Ovary (tissue), 9 donors: Measurements from ENCODE around the gene SH3BP1. TPM values are rescaled to one million over a fixed set of nuclear protein-coding genes. Genes with fewer than 3 reads are reported as not detected.

Source experiments
- DNase-seq, 5 donors: peaks; one replicate each; pipeline ENCODE4 v3.0.0-alpha.2; 2019 to 2020
- H3K27ac ChIP-seq, 2 donors: fragments of 200-600 bp; one replicate each; pipeline versions ENCODE4 v1.5.1 to v1.8.0; 2019 to 2022
- H3K27me3 ChIP-seq: fragments of 200-600 bp; one replicate; pipeline ENCODE4 v1.8.0; 2022
- H3K36me3 ChIP-seq: fragments of 200-600 bp; sonication (generic); one replicate; pipeline ENCODE4 v1.5.1; 2019
- H3K4me1 ChIP-seq: one replicate; pipeline ENCODE4 v1.8.1; 2013; ENCODE audit warnings: mild to moderate bottlenecking, moderate library complexity; ENCODE audit not compliant: insufficient read depth
- H3K4me3 ChIP-seq: fragments of 200-600 bp; sonication (generic); one replicate; pipeline ENCODE4 v1.5.1; 2017
- H3K9me3 ChIP-seq, 2 donors: fragments of 200-600 bp in 1 of 2; sonication (generic) in 1 of 2; one replicate each; pipeline versions ENCODE4 v1.5.1 to v1.8.1; 2013 to 2019; ENCODE audit warnings: mild to moderate bottlenecking in 1 of 2, moderate library complexity in 1 of 2
- EP300 ChIP-seq: sonication (generic); formaldehyde crosslinking; IDR thresholded peaks from one replicate; pipeline ENCODE4 v1.6.1; 2017; ENCODE audit warnings: antibody characterized with exemption
- POLR2A ChIP-seq: fragments of 450-650 bp; IDR thresholded peaks from one replicate; pipeline ENCODE4 v1.6.1; 2017; ENCODE audit warnings: antibody characterized with exemption, mild to moderate bottlenecking, moderate library complexity
- WGBS, 3 donors: extraction: QIAGEN DNeasy Blood & Tissue Kit in 1 of 3; methylation state at CpG; one replicate each; pipeline versions ENCODE4 v1.1.5 to v1.1.7; 2013 to 2017; 5-methylcytosine and 5-hydroxymethylcytosine counted together
- intact Hi-C, 4 donors: fragments of 100-400 bp; cut with DNase I; formaldehyde crosslinking; loops; one replicate each; pipeline versions ENCODE4 v1.11.0 to v1.15.1; 2022 to 2023
- polyA plus RNA-seq, 2 donors: library from polyadenylated mRNA; stranded (reverse); fragments of 200-250 nt in 1 of 2; fragments of 350-450 nt in 1 of 2; fragmentation: Illumina TruSeq in 1 of 2; extraction: RNeasy Lipid Tissue Mini Kit (QIAGEN cat#74804) in 1 of 2; gene quantifications; one replicate each; pipeline ENCODE4 v1.2.3, GENCODE V29; 2013 to 2014
- total RNA-seq, 7 donors: library from RNA; depleted of rRNA in 2 of 7; stranded (reverse); fragments of >200 nt in 2 of 7; fragmentation: NEBNext Ultra II Directional in 3 of 7; extraction: Animal tissue kit (Norgen Biotek cat#: 25700) in 3 of 7; gene quantifications; one replicate each; pipeline versions ENCODE4 v1.1.0 to v1.2.4, GENCODE V29; 2016 to 2023
- TF ChIP-seq, protein P1 (sequence below), 3 donors: fragments of 450-650 bp in 2 of 3; fragments of 200-600 bp in 1 of 3; IDR thresholded peaks; one replicate each; pipeline versions ENCODE4 v1.5.1 to v1.8.0; 2016 to 2022; ENCODE audit warnings: antibody characterized with exemption in 3 of 3, mild to moderate bottlenecking in 1 of 3
- donor health status: DM: no; HTN: no; CAD: no; lungs with moderate emphysema.
- donor health status: DM: no; HTN: no; CAD: no.
- donor health status: Bipolar disorder and iron deficiency.
- donor health status: DM: yes; HTN: yes; CAD: no.
- donor health status: DM: no; HTN: no; CAD: no.
- donor health status: DM: yes; HTN: yes; CAD: no.

The SH3BP1 gene
- total and polyA plus RNA-seq, 9 donors: 2.0 to 13.3 (median 8.2) TPM

DNA sequence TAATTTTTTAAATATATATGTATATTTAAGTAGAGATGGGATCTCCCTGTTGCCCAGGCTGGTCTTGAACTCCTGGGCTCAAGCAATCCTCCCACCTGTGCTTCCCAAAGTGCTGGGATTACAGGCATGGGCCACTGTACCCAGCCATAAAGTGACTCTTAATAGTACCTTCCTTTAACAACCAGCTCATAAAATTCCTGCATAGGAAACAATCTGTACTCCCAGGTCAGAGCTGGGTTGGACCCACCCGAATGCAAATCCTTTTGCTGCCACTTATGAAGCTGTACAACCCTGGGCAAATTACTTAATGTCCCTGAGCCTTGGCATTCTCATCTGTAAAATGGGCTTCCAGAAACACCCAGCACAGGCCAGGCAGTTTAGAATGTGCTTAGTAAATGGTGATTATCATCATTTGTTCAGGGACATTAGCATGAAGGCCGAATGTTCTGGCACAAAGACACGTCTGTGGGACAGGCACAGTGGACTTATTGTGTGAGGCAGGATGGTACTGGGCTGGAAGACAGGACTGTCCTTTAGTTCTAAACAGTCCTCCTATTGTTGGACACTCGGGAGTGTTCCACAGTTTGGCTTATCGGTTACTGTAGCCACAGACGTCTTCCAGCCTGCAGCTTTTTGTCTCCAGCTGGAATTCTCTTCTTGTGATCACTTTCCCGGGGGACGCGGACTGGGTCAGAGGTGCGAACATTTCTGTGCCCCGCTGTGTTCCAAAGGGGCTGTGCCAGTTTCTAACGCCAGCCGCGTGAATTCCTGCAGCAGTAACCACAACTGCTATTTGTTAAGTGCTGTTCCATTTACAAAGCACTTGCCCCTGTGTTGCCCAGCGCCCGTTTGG is 25.0 kb downstream of the SH3BP1 start:
- Histone ChIP-seq H3K27me3 (no peaks in the 10 kb centered on the region), H3K27ac (no peak overlapping the region), H3K4me1 (peaks cover 6% of the 10 kb centered on the region), H3K9me3 (no peaks in the 10 kb centered on the region), H3K36me3 (no peaks in the 10 kb centered on the region), H3K4me3 (no peak overlapping the region)
- intact Hi-C loops: loop anchor here in 1 of 4 donors (5.0 kb wide), 1 partner anchor 138 kb away; no protein-coding TSS in a partner anchor
- TF ChIP-seq EP300 (no peak), POLR2A (no peak)
- TF ChIP-seq, protein P1, sequence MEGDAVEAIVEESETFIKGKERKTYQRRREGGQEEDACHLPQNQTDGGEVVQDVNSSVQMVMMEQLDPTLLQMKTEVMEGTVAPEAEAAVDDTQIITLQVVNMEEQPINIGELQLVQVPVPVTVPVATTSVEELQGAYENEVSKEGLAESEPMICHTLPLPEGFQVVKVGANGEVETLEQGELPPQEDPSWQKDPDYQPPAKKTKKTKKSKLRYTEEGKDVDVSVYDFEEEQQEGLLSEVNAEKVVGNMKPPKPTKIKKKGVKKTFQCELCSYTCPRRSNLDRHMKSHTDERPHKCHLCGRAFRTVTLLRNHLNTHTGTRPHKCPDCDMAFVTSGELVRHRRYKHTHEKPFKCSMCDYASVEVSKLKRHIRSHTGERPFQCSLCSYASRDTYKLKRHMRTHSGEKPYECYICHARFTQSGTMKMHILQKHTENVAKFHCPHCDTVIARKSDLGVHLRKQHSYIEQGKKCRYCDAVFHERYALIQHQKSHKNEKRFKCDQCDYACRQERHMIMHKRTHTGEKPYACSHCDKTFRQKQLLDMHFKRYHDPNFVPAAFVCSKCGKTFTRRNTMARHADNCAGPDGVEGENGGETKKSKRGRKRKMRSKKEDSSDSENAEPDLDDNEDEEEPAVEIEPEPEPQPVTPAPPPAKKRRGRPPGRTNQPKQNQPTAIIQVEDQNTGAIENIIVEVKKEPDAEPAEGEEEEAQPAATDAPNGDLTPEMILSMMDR (IDR thresholded peaks at IDR 0.05): no peak
- 32 to 65% (median 33%) methylated on average over 16 of the region's 16 CpGs for WGBS, 3 donors
- peak in 2 of 5 donors; percentile 31 to 68 for DNase-seq

GRCh38 chr22:37665487-37665886 is 26.0 kb downstream of the SH3BP1 start:
- intact Hi-C loops: no loop called here
- TF ChIP-seq, protein P1 (IDR thresholded peaks at IDR 0.05): no peak
- no peak for TF ChIP-seq POLR2A
- TF ChIP-seq EP300: no peak
- Histone ChIP-seq H3K4me1 (peaks cover 3% of the 10 kb centered on the region), H3K9me3 (no peaks in the 10 kb centered on the region), H3K27ac (no peak overlapping the region), H3K36me3 (no peaks in the 10 kb centered on the region), H3K27me3 (no peaks in the 10 kb centered on the region), H3K4me3 (no peak overlapping the region)
- 90 to 93% (median 90%) methylated on average over 24 of the region's 24 CpGs for WGBS, 3 donors
- DNase-seq: no peak

- 30 to 54% (median 33%) methylated on average over 6 of the region's 6 CpGs for WGBS, 3 donors
- TF ChIP-seq, protein P1 (IDR thresholded peaks at IDR 0.05): no peak
- TF ChIP-seq POLR2A (no peak), EP300 (no peak)
Observed at GRCh38 chr22:37669586-37669985, 30.1 kb downstream of the SH3BP1 start.

GRCh38 chr22:37672206-37672919 is 32.9 kb downstream of the SH3BP1 start:
- no peak for DNase-seq
- H3K4me1 ChIP-seq: peaks cover 8% of the 10 kb centered on the region
- peak overlapping the region in 1 of 2 donors; percentile 94 for H3K27ac ChIP-seq
- H3K9me3 ChIP-seq: no peaks in the 10 kb centered on the region
- 79 to 82% (median 81%) methylated on average over 15 of the region's 15 CpGs for WGBS, 3 donors
- TF ChIP-seq, protein P1 (IDR thresholded peaks at IDR 0.05): no peak
- TF ChIP-seq EP300 (no peak), POLR2A (no peak)
- H3K27me3 ChIP-seq: no peaks in the 10 kb centered on the region
- H3K4me3 ChIP-seq: no peak overlapping the region
- intact Hi-C loops: loop anchor here in 2 of 4 donors (5.0 to 10.0 kb wide), 2 partner anchors 48 to 50 kb away; no protein-coding TSS in a partner anchor
- H3K36me3 ChIP-seq: no peaks in the 10 kb centered on the region

More at GRCh38 chr22:37669586-37669985, 30.1 kb downstream of the SH3BP1 start:
- Histone ChIP-seq H3K4me1 (peaks cover 9% of the 10 kb centered on the region), H3K4me3 (no peak overlapping the region), H3K36me3 (no peaks in the 10 kb centered on the region), H3K9me3 (no peaks in the 10 kb centered on the region), H3K27ac (no peak overlapping the region), H3K27me3 (no peaks in the 10 kb centered on the region)
- no peak for DNase-seq
- intact Hi-C loops: no loop called here
